Measurements from ENCODE around the gene IL24. TPM values are rescaled to one million over a fixed set of nuclear protein-coding genes. Genes with fewer than 3 reads are reported as not detected.

The IL24 gene
- total and polyA plus RNA-seq, 2 donors (not counting 1 experiment from before 2014, with no cell fraction given): 0.17 to 0.54 TPM

DNA sequence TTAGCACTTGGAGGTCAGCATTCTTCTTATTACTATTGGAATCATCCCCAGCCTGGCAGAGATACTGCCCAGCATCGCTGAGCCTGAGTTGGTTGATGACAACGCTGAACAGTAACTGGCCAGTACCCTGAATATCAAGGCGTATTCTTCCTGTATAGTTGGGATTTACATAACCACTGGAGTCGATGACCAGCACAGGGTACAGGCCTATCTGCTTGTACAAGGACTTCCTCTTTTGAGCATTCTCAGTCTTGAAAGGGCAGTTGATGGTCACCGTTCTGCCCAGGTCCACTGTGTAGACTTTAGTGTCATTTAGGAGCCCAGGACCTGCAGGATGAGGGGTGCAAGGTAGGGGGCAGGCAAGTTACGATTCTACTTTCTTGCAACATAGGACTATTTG is 40.2 kb downstream of the IL24 start:
- H3K9ac ChIP-seq (ENCODE audit: insufficient read depth, low read length): no peak overlapping the region
- TF ChIP-seq, protein P1, sequence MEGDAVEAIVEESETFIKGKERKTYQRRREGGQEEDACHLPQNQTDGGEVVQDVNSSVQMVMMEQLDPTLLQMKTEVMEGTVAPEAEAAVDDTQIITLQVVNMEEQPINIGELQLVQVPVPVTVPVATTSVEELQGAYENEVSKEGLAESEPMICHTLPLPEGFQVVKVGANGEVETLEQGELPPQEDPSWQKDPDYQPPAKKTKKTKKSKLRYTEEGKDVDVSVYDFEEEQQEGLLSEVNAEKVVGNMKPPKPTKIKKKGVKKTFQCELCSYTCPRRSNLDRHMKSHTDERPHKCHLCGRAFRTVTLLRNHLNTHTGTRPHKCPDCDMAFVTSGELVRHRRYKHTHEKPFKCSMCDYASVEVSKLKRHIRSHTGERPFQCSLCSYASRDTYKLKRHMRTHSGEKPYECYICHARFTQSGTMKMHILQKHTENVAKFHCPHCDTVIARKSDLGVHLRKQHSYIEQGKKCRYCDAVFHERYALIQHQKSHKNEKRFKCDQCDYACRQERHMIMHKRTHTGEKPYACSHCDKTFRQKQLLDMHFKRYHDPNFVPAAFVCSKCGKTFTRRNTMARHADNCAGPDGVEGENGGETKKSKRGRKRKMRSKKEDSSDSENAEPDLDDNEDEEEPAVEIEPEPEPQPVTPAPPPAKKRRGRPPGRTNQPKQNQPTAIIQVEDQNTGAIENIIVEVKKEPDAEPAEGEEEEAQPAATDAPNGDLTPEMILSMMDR (conservative IDR thresholded peaks at IDR 0.05 in 1 of 2, IDR thresholded peaks at IDR 0.05 in 1 of 2; ENCODE audit: low read depth in 1 of 2, low read length in 2 of 2): no peak
- TF ChIP-seq EZH2 (IDR thresholded peaks at IDR 0.05; ENCODE audit: low read length, missing control alignments): no peak
- H3K27me3 ChIP-seq (ENCODE audit: control insufficient read depth, insufficient read depth, low read length): peaks cover 21% of the 10 kb centered on the region
- no peaks in the 10 kb centered on the region for H3K9me3 ChIP-seq (ENCODE audit: control insufficient read depth, insufficient read depth, low read depth, low read length)
- no peak overlapping the region for H3K4me2 ChIP-seq (ENCODE audit: extremely low read depth, insufficient read depth, low read length)
- no peak overlapping the region for H2AFZ ChIP-seq (ENCODE audit: low read length)
- no peaks in the 10 kb centered on the region for H4K20me1 ChIP-seq (ENCODE audit: control insufficient read depth, extremely low read depth, insufficient read depth, low read length)
- no peaks in the 10 kb centered on the region for H3K79me2 ChIP-seq (ENCODE audit: control insufficient read depth, insufficient read depth, low read length)
- no peak for DNase-seq (ENCODE audit: low read depth in 2 of 2)
- H3K4me1 ChIP-seq (ENCODE audit: control insufficient read depth, extremely low read depth, insufficient read depth, low read length): no peaks in the 10 kb centered on the region
- H3K4me3 ChIP-seq (replicated peaks in 1 of 4; ENCODE audit: control extremely low read depth in 1 of 4, insufficient read depth in 1 of 4, low read depth in 3 of 4, low read length in 4 of 4): no peak overlapping the region
- no peak overlapping the region for H3K27ac ChIP-seq (ENCODE audit: insufficient read depth, low read length)
- H3K36me3 ChIP-seq (ENCODE audit: control insufficient read depth, insufficient read depth, low read length): no peaks in the 10 kb centered on the region

DNA sequence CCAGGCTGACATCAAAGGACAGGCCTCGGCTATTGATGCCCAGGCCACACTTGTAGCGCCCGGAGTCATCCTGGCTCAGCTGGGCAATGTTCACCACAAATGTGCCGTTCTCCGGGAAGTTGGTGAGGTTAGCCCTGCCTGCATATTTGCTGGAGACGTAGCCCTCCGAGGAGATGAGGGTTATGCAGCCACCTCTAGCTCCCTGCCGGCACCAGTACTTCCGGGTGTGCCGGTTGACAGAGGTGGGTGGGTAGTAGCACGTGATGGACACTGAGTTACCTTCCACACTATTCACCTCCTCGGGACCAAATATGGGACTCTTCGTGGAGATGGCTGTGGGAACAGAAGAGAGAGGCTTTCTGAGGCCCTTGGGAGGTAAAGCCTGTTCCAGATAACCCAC is 41.9 kb downstream of the IL24 start:
- no peak overlapping the region for H3K4me2 ChIP-seq (ENCODE audit: extremely low read depth, insufficient read depth, low read length)
- peaks cover 25% of the 10 kb centered on the region for H3K27me3 ChIP-seq (ENCODE audit: control insufficient read depth, insufficient read depth, low read length)
- H3K79me2 ChIP-seq (ENCODE audit: control insufficient read depth, insufficient read depth, low read length): no peaks in the 10 kb centered on the region
- no peaks in the 10 kb centered on the region for H4K20me1 ChIP-seq (ENCODE audit: control insufficient read depth, extremely low read depth, insufficient read depth, low read length)
- no peak overlapping the region for H3K27ac ChIP-seq (ENCODE audit: insufficient read depth, low read length)
- no peaks in the 10 kb centered on the region for H3K9me3 ChIP-seq (ENCODE audit: control insufficient read depth, insufficient read depth, low read depth, low read length)
- DNase-seq (ENCODE audit: low read depth in 2 of 2): no peak
- no peaks in the 10 kb centered on the region for H3K36me3 ChIP-seq (ENCODE audit: control insufficient read depth, insufficient read depth, low read length)
- H3K4me1 ChIP-seq (ENCODE audit: control insufficient read depth, extremely low read depth, insufficient read depth, low read length): no peaks in the 10 kb centered on the region
- no peak overlapping the region for H3K4me3 ChIP-seq (replicated peaks in 1 of 4; ENCODE audit: control extremely low read depth in 1 of 4, insufficient read depth in 1 of 4, low read depth in 3 of 4, low read length in 4 of 4)
- no peak for TF ChIP-seq EZH2 (IDR thresholded peaks at IDR 0.05; ENCODE audit: low read length, missing control alignments)
- TF ChIP-seq, protein P1 (conservative IDR thresholded peaks at IDR 0.05 in 1 of 2, IDR thresholded peaks at IDR 0.05 in 1 of 2; ENCODE audit: low read depth in 1 of 2, low read length in 2 of 2): no peak
- H2AFZ ChIP-seq (ENCODE audit: low read length): no peak overlapping the region
- H3K9ac ChIP-seq (ENCODE audit: insufficient read depth, low read length): no peak overlapping the region

DNA sequence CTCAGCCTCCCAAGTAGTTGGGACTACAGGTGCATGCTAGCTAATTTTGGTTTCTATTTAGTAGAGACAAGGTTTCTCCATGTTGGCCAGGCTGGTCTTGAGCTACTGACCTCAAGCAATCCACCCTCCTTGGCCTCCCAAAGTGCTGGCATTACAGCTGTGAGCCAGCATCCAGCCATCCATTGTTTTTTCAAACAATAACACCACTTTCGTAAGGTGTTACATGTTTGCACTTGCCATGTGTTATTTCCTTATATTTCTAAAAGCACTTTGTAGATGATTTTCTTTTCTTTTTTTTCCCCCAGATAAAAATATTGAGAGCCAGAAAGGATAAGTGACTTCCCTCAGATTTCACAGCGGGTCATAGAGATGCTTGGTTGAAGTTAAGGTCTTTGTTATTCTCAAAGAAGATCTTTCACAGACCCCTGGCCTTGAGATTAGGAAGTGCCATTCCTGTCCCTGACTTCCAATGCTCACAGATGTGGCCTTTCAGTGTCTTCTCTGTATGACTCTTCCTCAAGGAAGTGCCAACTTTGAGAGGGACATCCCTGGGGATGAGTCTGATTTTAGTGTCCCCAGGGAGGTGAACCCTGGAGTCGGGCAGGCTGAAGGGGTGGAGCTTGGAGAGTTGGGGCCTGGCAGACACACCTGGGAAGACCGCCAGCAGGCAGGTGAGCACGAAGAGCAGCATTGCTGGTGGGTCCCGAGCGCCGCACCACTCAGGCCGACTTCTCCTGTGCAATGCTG is 42.8 kb downstream of the IL24 start:
- H2AFZ ChIP-seq (ENCODE audit: low read length): no peak overlapping the region
- no peak overlapping the region for H3K4me2 ChIP-seq (ENCODE audit: extremely low read depth, insufficient read depth, low read length)
- no peaks in the 10 kb centered on the region for H3K4me1 ChIP-seq (ENCODE audit: control insufficient read depth, extremely low read depth, insufficient read depth, low read length)
- no peaks in the 10 kb centered on the region for H3K36me3 ChIP-seq (ENCODE audit: control insufficient read depth, insufficient read depth, low read length)
- no peak overlapping the region for H3K4me3 ChIP-seq (replicated peaks in 1 of 4; ENCODE audit: control extremely low read depth in 1 of 4, insufficient read depth in 1 of 4, low read depth in 3 of 4, low read length in 4 of 4)
- H3K79me2 ChIP-seq (ENCODE audit: control insufficient read depth, insufficient read depth, low read length): no peaks in the 10 kb centered on the region
- H3K9me3 ChIP-seq (ENCODE audit: control insufficient read depth, insufficient read depth, low read depth, low read length): no peaks in the 10 kb centered on the region
- no peak overlapping the region for H3K9ac ChIP-seq (ENCODE audit: insufficient read depth, low read length)
- no peak for DNase-seq (ENCODE audit: low read depth in 2 of 2)
- no peak overlapping the region for H3K27ac ChIP-seq (ENCODE audit: insufficient read depth, low read length)
- peaks cover 23% of the 10 kb centered on the region for H3K27me3 ChIP-seq (ENCODE audit: control insufficient read depth, insufficient read depth, low read length)
- TF ChIP-seq, protein P1 (conservative IDR thresholded peaks at IDR 0.05 in 1 of 2, IDR thresholded peaks at IDR 0.05 in 1 of 2; ENCODE audit: low read depth in 1 of 2, low read length in 2 of 2): no peak
- TF ChIP-seq EZH2 (IDR thresholded peaks at IDR 0.05; ENCODE audit: low read length, missing control alignments): no peak
- no peaks in the 10 kb centered on the region for H4K20me1 ChIP-seq (ENCODE audit: control insufficient read depth, extremely low read depth, insufficient read depth, low read length)
